Parathyroid adenoma (tissue), 2 donors: ENCODE data around the gene TAB2.
"Not testable (repeated sequence)": the region's sequence is repeated elsewhere in the genome, so short reads cannot be mapped to it uniquely, and the experiment has no call there.

Experiments used
- H2AFZ ChIP-seq: fragments of 300-600 bp; sonication (generic); one replicate; pipeline ENCODE4 v1.7.0; 2017; ENCODE audit warnings: antibody characterized with exemption, mild to moderate bottlenecking
- H3K27ac ChIP-seq: fragments of 300-600 bp; sonication (generic); one replicate; pipeline ENCODE4 v1.7.0; 2017
- H3K27me3 ChIP-seq: fragments of 300-600 bp; sonication (generic); one replicate; pipeline ENCODE4 v1.7.0; 2017; ENCODE audit warnings: low read length; ENCODE audit not compliant: control insufficient read depth, insufficient read depth
- H3K36me3 ChIP-seq: fragments of 300-600 bp; sonication (generic); one replicate; pipeline ENCODE4 v1.7.0; 2017; ENCODE audit warnings: low read length; ENCODE audit not compliant: control insufficient read depth, insufficient read depth
- H3K4me1 ChIP-seq: fragments of 300-600 bp; sonication (generic); one replicate; pipeline ENCODE4 v1.7.0; 2017; ENCODE audit warnings: control low read depth
- H3K4me2 ChIP-seq: fragments of 300-600 bp; sonication (generic); one replicate; pipeline ENCODE4 v1.7.0; 2017; ENCODE audit warnings: low read length
- H3K4me3 ChIP-seq: fragments of 300-600 bp; sonication (generic); one replicate; pipeline ENCODE4 v1.7.0; 2017; ENCODE audit warnings: low read depth, low read length
- H3K79me2 ChIP-seq: fragments of 300-600 bp; sonication (generic); one replicate; pipeline ENCODE4 v1.7.0; 2017; ENCODE audit warnings: control low read depth
- H3K9ac ChIP-seq: fragments of 300-600 bp; sonication (generic); one replicate; pipeline ENCODE4 v1.7.0; 2017; ENCODE audit warnings: mild to moderate bottlenecking
- H3K9me3 ChIP-seq: fragments of 300-600 bp; sonication (generic); one replicate; pipeline ENCODE4 v1.7.0; 2017; ENCODE audit warnings: low read length; ENCODE audit not compliant: control insufficient read depth
- TF ChIP-seq, protein P1 (sequence below): fragments of 300-600 bp; sonication (generic); IDR thresholded peaks from one replicate; pipeline ENCODE4 v1.7.0; 2017; ENCODE audit warnings: antibody characterized with exemption, mild to moderate bottlenecking
- donor health status: primary hyperparathyroidism.

The TAB2 gene

DNA sequence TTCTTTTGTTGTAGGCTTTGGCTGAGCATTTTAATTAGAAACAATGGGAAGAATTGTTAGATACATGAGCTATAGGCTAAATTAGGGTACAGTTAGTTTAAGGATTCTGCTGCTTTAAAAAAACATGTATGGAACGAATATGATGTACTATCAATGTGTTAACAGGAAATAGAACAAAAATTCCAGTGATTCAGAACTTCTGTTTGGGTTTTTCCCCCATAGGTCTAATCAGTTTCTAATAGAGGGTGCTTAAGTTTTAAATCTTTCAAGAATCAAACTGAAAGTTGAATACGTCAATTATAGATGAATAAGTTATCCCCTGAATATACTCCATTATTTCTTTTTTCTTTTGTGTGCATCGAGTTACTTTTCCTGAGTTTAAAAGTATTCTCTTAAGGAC, 1.9 kb downstream of the TAB2 start:
- H3K36me3 ChIP-seq, result no peaks in the 10 kb centered on the region
- no peak overlapping the region for H3K9ac ChIP-seq
- TF ChIP-seq, protein P1, sequence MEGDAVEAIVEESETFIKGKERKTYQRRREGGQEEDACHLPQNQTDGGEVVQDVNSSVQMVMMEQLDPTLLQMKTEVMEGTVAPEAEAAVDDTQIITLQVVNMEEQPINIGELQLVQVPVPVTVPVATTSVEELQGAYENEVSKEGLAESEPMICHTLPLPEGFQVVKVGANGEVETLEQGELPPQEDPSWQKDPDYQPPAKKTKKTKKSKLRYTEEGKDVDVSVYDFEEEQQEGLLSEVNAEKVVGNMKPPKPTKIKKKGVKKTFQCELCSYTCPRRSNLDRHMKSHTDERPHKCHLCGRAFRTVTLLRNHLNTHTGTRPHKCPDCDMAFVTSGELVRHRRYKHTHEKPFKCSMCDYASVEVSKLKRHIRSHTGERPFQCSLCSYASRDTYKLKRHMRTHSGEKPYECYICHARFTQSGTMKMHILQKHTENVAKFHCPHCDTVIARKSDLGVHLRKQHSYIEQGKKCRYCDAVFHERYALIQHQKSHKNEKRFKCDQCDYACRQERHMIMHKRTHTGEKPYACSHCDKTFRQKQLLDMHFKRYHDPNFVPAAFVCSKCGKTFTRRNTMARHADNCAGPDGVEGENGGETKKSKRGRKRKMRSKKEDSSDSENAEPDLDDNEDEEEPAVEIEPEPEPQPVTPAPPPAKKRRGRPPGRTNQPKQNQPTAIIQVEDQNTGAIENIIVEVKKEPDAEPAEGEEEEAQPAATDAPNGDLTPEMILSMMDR, result no peak
- peak overlapping the region; percentile 90 for H3K4me3 ChIP-seq
- H3K9me3 ChIP-seq, result no peaks in the 10 kb centered on the region
- H3K4me2 ChIP-seq, result peak overlapping the region; percentile 55
- H3K27me3 ChIP-seq, result no peaks in the 10 kb centered on the region
- peaks cover 2% of the 10 kb centered on the region for H3K79me2 ChIP-seq
- H3K27ac ChIP-seq, result peak overlapping the region; percentile 51
- H2AFZ ChIP-seq, result no peak overlapping the region
- peaks cover 6% of the 10 kb centered on the region for H3K4me1 ChIP-seq

DNA sequence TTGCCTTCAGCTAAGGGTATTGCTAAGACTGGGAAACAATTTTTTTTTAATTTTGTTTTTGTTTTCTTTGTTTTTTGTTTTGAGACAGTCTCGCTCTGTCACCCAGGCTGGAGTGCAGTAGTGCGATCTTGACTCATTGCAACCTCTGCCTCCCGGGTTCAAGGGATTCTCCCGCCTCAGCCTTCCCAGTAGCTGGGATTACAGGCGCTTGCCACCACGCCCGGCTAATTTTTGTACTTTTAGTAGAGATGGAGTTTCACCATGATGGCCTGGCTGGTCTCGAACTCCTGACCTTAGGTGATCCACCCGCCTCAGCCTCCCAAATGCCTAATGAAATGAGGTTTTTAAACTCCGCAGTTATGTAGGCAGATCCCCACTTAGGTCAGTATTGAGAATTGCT, 2.5 kb downstream of the TAB2 start:
- not testable (repeated sequence) for H3K9me3 ChIP-seq, H3K27me3 ChIP-seq, H3K9ac ChIP-seq, H3K4me2 ChIP-seq, H3K79me2 ChIP-seq, H3K36me3 ChIP-seq, H3K4me1 ChIP-seq, H3K27ac ChIP-seq, H2AFZ ChIP-seq, H3K4me3 ChIP-seq

DNA sequence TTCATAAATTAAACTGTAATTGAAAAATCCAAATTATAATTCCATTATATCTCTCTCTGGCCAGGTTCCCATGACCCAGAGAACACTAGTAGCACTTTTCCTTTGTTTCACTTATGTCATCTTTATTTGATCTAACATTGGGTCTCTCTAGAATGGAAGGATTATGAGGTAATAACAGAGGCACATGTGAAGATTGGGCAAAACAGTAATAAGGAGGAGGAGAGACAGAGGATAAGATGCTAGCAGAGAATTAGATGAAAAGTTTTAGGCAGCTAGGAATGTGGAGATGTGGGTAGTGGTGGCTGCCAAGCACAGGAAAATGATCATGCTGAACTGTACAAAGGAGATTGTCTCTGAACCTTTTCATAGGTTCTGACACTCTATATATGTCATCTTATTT, 3.3 kb downstream of the TAB2 start:
- Histone ChIP-seq H3K9me3 (no peaks in the 10 kb centered on the region), H3K4me1 (peaks cover 6% of the 10 kb centered on the region), H3K4me3 (no peak overlapping the region), H3K4me2 (no peak overlapping the region), H2AFZ (no peak overlapping the region), H3K36me3 (no peaks in the 10 kb centered on the region), H3K27ac (no peak overlapping the region), H3K79me2 (peaks cover 5% of the 10 kb centered on the region), H3K27me3 (no peaks in the 10 kb centered on the region), H3K9ac (no peak overlapping the region)
- TF ChIP-seq, protein P1, result no peak

DNA sequence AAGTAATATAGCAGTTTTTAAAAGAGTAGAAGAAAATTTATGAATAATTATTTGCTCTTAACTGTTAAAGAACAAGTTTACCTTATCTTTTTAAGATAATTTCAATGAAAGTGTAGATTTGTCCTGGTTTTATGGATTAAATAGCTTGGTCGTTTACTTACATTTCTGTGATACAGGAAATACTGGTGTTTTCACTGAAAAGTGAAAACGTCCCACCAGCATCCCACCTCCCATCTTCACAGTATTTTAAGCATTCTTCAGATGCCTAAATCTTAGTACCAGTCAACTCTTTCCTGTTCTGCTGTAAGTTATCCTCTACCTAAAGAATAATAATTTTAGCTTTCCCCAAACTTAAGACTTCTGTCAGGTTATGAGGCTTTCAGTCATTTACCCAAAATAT, 5.8 kb downstream of the TAB2 start:
- Histone ChIP-seq H3K4me2 (no peak overlapping the region), H3K9me3 (no peaks in the 10 kb centered on the region), H3K36me3 (no peaks in the 10 kb centered on the region), H3K27me3 (no peaks in the 10 kb centered on the region), H3K4me3 (no peak overlapping the region), H3K79me2 (peaks cover 27% of the 10 kb centered on the region), H2AFZ (no peak overlapping the region), H3K27ac (no peak overlapping the region), H3K4me1 (peaks cover 6% of the 10 kb centered on the region), H3K9ac (no peak overlapping the region)
- TF ChIP-seq, protein P1, result no peak

DNA sequence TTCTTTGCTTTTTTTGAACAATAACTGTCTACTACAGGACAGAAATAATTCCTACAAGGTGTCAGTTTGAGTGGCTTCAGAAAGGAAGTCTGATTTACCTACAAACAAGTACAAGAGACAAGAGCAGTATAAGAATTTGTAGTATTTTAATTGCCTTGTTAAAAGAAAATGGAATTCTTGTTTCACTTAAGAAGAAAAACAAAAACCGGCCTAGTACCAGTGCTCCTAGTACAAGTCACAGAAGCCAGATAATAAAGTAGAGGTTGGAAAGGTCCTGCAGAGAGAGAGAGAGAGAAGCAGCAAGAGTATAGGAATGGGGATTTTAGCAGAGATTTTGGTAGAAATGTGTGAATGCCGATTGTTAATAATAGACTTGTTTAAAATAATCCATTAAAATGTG, 6.4 kb downstream of the TAB2 start:
- H3K27ac ChIP-seq, result no peak overlapping the region
- H3K4me1 ChIP-seq, result peaks cover 12% of the 10 kb centered on the region
- no peaks in the 10 kb centered on the region for H3K27me3 ChIP-seq
- no peak overlapping the region for H2AFZ ChIP-seq
- H3K9ac ChIP-seq, result no peak overlapping the region
- H3K9me3 ChIP-seq, result no peaks in the 10 kb centered on the region
- TF ChIP-seq, protein P1, result no peak
- no peaks in the 10 kb centered on the region for H3K36me3 ChIP-seq
- H3K79me2 ChIP-seq, result peaks cover 32% of the 10 kb centered on the region
- no peak overlapping the region for H3K4me3 ChIP-seq
- no peak overlapping the region for H3K4me2 ChIP-seq
